LNCaP clone FGC (cell line): ENCODE data around the gene GOLGB1.

Experiments
- DNase-seq: peaks from one replicate; pipeline ENCODE4 v3.0.0-alpha.2; 2011; ENCODE audit warnings: low read depth
- H3K4me3 ChIP-seq: 2 replicates; pipeline ENCODE4 v1.5.1; 2011; ENCODE audit warnings: mild to moderate bottlenecking, low read depth, low read length, control low read depth
- TF ChIP-seq, protein P1 (sequence below): IDR thresholded peaks from 2 replicates; pipeline ENCODE4 v1.5.1; 2012; ENCODE audit warnings: mild to moderate bottlenecking; ENCODE audit not compliant: control insufficient read depth, insufficient read depth; ENCODE audit errors: extremely low read depth

The GOLGB1 gene

DNA sequence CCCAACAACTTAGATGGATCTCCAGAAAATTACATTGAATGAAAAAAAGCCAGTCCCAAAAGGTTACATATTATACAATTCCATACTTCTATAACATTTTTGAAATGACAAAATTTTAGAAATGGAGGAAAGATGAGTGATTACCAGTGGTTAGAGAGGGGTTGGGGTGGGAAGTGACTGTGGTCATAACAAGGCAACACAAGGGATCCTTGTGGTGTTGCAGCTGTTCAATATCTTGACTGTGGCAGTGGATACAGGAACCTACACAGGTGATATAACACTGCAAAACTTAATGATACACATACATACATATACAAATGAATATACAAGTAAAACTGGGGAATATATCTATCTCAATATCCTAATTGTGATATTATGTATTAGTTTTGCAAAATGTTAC lies 9.6 kb downstream of the GOLGB1 start:
- TF ChIP-seq, protein P1, sequence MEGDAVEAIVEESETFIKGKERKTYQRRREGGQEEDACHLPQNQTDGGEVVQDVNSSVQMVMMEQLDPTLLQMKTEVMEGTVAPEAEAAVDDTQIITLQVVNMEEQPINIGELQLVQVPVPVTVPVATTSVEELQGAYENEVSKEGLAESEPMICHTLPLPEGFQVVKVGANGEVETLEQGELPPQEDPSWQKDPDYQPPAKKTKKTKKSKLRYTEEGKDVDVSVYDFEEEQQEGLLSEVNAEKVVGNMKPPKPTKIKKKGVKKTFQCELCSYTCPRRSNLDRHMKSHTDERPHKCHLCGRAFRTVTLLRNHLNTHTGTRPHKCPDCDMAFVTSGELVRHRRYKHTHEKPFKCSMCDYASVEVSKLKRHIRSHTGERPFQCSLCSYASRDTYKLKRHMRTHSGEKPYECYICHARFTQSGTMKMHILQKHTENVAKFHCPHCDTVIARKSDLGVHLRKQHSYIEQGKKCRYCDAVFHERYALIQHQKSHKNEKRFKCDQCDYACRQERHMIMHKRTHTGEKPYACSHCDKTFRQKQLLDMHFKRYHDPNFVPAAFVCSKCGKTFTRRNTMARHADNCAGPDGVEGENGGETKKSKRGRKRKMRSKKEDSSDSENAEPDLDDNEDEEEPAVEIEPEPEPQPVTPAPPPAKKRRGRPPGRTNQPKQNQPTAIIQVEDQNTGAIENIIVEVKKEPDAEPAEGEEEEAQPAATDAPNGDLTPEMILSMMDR = no peak
- DNase-seq = no peak
- H3K4me3 ChIP-seq = no peak overlapping the region

DNA sequence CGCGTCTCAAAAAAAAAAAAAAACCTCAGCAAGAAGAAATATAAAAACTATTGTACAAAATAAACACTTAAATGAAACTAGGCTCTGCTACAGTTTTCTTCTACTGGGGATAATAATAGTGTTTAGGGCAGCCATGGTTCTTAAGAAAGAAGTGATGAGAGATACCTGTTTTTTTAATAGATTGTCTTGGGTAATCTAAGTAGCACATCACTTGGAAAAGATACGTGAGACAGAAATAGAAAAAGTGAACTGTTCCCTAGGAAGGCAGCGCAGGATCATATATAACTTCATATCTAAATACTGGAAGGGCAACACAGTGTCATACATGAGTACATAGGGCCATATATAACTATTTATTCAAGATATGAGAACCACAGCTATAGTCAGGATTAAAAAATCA lies 11.9 kb downstream of the GOLGB1 start:
- TF ChIP-seq, protein P1 = no peak
- no peak overlapping the region for H3K4me3 ChIP-seq
- no peak for DNase-seq

DNA sequence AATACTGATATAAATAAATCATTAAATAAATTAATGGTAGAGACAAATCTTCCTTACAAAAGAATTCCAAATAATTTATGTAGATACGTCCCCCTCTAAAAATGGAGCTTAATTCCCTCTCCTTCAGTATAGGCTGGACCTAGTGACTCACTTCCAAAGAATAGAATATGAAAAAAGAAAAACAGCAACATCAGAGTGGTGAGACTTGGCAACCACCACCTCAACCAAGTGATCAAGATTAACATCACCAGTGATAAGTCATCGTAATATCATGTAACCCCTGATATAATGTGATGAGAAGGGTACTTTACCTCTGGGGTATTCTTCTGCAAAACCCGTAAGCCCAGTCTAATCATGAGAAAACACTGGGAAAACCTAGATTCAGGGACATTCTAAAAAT lies 13.4 kb downstream of the GOLGB1 start:
- no peak for DNase-seq
- H3K4me3 ChIP-seq = no peak overlapping the region
- TF ChIP-seq, protein P1 = no peak

DNA sequence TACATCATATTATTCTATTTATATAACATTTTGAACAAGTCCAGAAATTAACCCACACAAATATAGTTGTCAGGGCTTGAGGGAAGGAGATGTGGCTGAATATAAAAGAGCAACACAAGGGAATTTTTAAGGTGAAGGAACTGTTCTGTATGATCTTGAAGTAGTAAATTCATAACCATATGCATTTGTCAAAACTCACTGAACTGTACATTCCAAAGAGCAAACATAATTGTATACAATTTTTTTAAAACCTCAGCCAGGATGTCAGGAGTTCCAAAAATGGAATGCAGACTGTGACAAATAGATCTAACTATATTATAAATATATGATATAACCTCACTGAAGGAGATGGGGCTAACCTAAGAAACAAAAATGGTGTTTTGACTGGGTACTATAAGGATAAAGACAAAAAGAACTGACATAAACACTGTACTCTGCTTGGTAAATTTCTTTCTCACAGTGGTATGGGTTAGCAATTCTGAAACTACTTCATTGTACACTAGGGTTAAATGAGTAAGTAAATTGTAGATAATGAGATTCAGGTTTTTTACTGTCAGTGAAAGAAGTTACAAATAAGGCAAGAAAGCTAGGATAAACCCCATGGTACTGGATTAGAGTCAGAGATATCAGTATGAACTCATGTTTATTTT lies 14.4 kb downstream of the GOLGB1 start:
- DNase-seq = no peak
- TF ChIP-seq, protein P1 = no peak
- no peak overlapping the region for H3K4me3 ChIP-seq

DNA sequence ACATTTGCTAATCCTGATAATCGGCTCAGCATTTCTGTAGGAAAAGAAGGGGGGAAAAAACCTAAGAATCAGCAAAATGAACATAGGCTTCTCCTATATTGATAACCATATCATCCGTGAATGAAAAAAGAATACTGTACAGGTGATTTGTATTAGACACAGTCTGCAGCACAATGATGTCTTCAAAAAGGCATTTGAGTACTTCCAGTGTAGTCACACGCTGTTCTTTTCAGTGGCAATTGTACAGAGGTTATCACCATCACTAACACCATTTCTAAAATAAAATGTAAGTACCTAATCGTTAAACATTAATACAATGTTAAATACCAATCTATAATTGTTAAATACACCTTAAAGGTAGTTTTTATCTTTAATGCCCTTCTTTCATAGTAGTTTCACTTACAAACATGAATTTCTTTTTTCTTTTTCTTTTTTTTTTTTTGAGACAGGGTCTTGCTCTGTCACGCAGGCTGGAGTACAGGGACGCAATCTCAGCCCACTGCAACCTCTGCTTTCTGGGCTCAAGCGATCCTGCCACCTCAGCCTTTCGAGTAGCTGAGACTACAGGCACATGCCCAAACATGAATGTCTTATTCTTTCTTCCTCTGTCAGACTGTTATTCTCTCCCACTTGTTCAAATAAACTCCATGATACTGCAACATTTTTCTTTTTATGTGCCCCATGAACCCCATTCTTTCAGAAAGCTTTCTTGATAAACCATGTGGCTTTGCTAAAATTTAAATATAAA lies 18.4 kb downstream of the GOLGB1 start:
- H3K4me3 ChIP-seq = no peak overlapping the region
- DNase-seq = no peak
- TF ChIP-seq, protein P1 = no peak

DNA sequence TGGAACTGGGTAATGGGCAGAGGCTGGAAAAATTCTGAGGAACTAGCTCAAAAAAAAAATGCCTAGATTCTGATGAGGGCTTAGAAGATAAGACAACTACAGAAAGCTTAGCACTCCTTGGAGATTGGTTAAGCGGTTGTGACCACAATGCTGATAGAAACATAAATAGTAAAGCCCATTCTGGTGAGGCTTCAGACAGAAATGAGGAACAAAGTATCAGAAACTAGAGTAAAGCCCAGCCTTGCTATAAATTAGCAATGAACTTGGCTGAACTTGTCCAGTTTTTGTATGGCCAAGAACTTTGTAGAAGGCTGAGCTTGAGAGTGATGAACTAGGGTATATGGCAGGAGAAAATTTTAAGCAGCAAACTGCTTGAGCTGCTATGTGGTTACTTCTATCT lies 25.4 kb downstream of the GOLGB1 start:
- H3K4me3 ChIP-seq = no peak overlapping the region
- TF ChIP-seq, protein P1 = no peak
- DNase-seq = no peak

DNA sequence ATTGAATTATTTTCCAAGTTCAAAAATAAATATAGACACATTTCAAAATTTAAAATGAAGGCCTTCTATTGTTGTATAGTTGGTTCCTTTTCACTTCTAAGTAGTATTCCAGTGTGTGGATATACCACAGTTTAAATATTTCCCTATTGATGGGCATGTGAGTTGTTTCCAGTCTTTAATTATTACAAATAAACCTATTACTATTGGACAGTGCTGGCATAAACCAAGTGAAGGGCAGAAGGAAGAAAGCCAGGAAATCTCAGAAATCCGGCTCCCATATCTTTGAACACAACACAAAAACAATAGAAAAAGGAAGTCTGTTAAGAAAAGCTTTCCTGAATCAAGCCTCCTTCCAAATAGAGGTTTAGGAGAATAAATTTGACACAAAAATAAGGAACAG lies 26.1 kb downstream of the GOLGB1 start:
- DNase-seq = no peak
- TF ChIP-seq, protein P1 = no peak
- H3K4me3 ChIP-seq = no peak overlapping the region
